ENCODE measurements around the gene NCK1. TPM values are rescaled to one million over a fixed set of nuclear protein-coding genes. Genes with fewer than 3 reads are reported as not detected.

NCK1 gene
- total and polyA plus RNA-seq, 10 donors, result 12.5 to 54.7 (median 46.0) TPM

- 3 to 20% (median 13%) methylated on average over 1 of the region's 1 CpG for WGBS, 5 donors
- intact Hi-C loops (cut with DNase I; ENCODE audit: low total_unique reads), result no loop called here
Measured at GRCh38 chr3:136838641-136839555, 23.1 kb upstream of the NCK1 start.

DNA sequence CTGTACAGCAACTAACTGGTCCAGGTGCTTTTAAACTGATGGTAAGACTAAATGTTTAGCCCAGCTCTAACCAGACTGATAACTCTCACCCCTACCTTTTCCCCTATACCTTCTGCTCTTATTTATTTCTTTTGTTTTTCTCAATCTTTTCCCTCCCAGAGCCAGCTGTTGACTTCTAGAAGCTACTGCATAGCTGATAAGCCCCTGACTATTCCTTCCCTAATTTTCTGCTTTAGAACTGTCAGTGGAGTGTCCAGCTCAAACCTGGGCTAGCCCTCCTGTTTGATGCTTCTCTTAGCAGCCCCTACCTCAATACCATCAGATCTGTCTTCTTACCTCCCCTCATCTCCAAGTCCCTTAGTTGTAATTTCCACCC lies 22.5 kb upstream of the NCK1 start:
- peak overlapping the region in 2 of 8 donors; percentile 2 to 24 for H3K27ac ChIP-seq
- intact Hi-C loops (cut with DNase I; ENCODE audit: low total_unique reads), result no loop called here
- H3K4me1 ChIP-seq, result peaks cover 0 to 26% (median 7%) of the 10 kb centered on the region in 6 donors
- DNase-seq, result no peak
- no peaks in the 10 kb centered on the region for H3K27me3 ChIP-seq (replicated peaks in 1 of 7)
- H3K9me3 ChIP-seq, result no peaks in the 10 kb centered on the region
- H3K36me3 ChIP-seq, result peaks cover 0 to 38% (median 0%) of the 10 kb centered on the region in 6 donors
- H3K4me3 ChIP-seq, result no peak overlapping the region
- no peak for TF ChIP-seq POLR2A (IDR thresholded peaks at IDR 0.05)
- no peak for TF ChIP-seq POLR2AphosphoS5 (IDR thresholded peaks at IDR 0.05)
- TF ChIP-seq, protein P1, sequence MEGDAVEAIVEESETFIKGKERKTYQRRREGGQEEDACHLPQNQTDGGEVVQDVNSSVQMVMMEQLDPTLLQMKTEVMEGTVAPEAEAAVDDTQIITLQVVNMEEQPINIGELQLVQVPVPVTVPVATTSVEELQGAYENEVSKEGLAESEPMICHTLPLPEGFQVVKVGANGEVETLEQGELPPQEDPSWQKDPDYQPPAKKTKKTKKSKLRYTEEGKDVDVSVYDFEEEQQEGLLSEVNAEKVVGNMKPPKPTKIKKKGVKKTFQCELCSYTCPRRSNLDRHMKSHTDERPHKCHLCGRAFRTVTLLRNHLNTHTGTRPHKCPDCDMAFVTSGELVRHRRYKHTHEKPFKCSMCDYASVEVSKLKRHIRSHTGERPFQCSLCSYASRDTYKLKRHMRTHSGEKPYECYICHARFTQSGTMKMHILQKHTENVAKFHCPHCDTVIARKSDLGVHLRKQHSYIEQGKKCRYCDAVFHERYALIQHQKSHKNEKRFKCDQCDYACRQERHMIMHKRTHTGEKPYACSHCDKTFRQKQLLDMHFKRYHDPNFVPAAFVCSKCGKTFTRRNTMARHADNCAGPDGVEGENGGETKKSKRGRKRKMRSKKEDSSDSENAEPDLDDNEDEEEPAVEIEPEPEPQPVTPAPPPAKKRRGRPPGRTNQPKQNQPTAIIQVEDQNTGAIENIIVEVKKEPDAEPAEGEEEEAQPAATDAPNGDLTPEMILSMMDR (IDR thresholded peaks at IDR 0.05 in 8 of 11, conservative IDR thresholded peaks at IDR 0.05 in 3 of 11), result no peak

More at GRCh38 chr3:136838641-136839555, 23.1 kb upstream of the NCK1 start:
- DNase-seq, result no peak
- TF ChIP-seq, protein P1 (IDR thresholded peaks at IDR 0.05 in 8 of 11, conservative IDR thresholded peaks at IDR 0.05 in 3 of 11), result no peak
- TF ChIP-seq POLR2A (IDR thresholded peaks at IDR 0.05) (no peak), POLR2AphosphoS5 (IDR thresholded peaks at IDR 0.05) (no peak)
- peak overlapping the region in 2 of 8 donors; percentile 2 to 24 for H3K27ac ChIP-seq
- H3K4me1 ChIP-seq, result peaks cover 0 to 26% (median 7%) of the 10 kb centered on the region in 6 donors
- H3K4me3 ChIP-seq, result no peak overlapping the region
- no peaks in the 10 kb centered on the region for H3K27me3 ChIP-seq (replicated peaks in 1 of 7)
- peaks cover 0 to 35% (median 0%) of the 10 kb centered on the region in 6 donors for H3K36me3 ChIP-seq
- no peaks in the 10 kb centered on the region for H3K9me3 ChIP-seq

DNA sequence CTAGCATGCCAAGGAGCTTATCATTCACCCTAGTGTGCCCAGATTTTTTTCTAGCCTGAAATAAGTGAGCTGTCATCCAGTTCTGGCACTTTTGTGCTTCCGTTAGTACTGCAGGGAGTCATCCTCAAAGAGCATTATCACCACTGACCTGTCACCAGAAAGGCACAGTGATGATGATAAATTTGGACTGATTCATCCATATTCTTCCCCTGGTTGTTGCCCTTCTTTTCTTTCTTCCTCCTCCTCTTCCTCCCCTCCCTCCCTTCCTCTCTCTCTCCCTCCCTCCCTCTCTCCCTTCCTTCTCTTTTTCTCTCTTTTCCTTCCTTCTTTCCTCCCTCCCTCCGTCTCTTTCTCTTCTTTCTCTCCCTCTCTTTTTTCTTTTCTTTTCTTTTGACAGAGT lies 21.8 kb upstream of the NCK1 start:
- TF ChIP-seq POLR2A (IDR thresholded peaks at IDR 0.05) (no peak), POLR2AphosphoS5 (IDR thresholded peaks at IDR 0.05) (no peak)
- TF ChIP-seq, protein P1 (IDR thresholded peaks at IDR 0.05 in 8 of 11, conservative IDR thresholded peaks at IDR 0.05 in 3 of 11), result no peak
- no peaks in the 10 kb centered on the region for H3K9me3 ChIP-seq
- no peak for DNase-seq
- H3K4me3 ChIP-seq, result no peak overlapping the region
- intact Hi-C loops (cut with DNase I; ENCODE audit: low total_unique reads), result no loop called here
- H3K27me3 ChIP-seq (replicated peaks in 1 of 7), result no peaks in the 10 kb centered on the region
- no peak overlapping the region for H3K27ac ChIP-seq
- peaks cover 0 to 40% (median 0%) of the 10 kb centered on the region in 6 donors for H3K36me3 ChIP-seq
- 71 to 90% (median 86%) methylated on average over 2 of the region's 2 CpGs for WGBS, 5 donors
- H3K4me1 ChIP-seq, result peaks cover 0 to 18% (median 5%) of the 10 kb centered on the region in 6 donors

DNA sequence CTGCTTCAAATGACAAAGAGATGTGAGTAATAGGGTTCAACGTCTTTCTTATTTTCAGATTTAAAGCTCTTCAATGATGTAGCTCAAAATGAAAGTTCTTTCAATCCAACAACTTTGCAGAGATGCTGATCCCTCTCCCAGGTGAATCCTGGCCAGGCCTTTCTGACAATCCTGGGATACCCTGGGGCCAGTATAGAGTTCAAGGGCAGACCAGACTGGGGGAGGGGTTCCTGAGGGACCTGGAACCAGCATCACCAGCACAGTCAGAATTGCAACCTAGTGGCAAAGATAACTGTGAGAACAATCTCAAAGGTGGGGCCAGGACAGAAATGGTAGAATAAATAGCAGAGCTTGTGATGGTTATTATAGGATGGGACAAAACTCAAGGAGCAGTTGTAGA lies 19.7 kb upstream of the NCK1 start:
- intact Hi-C loops (cut with DNase I; ENCODE audit: low total_unique reads), result no loop called here
- H3K4me3 ChIP-seq, result no peak overlapping the region
- H3K27me3 ChIP-seq (replicated peaks in 1 of 7), result no peaks in the 10 kb centered on the region
- 78 to 98% (median 89%) methylated on average over 1 of the region's 1 CpG for WGBS, 5 donors
- TF ChIP-seq POLR2AphosphoS5 (IDR thresholded peaks at IDR 0.05) (no peak), POLR2A (IDR thresholded peaks at IDR 0.05) (no peak)
- TF ChIP-seq, protein P1 (IDR thresholded peaks at IDR 0.05 in 8 of 11, conservative IDR thresholded peaks at IDR 0.05 in 3 of 11), result no peak
- no peak for DNase-seq
- no peaks in the 10 kb centered on the region for H3K9me3 ChIP-seq
- peaks cover 0 to 55% (median 1%) of the 10 kb centered on the region in 6 donors for H3K36me3 ChIP-seq
- peaks cover 0 to 12% (median 5%) of the 10 kb centered on the region in 6 donors for H3K4me1 ChIP-seq
- no peak overlapping the region for H3K27ac ChIP-seq

All from spleen (tissue), 11 donors.